Heart right ventricle (tissue), 16 donors: ENCODE measurements around the gene RHBDL1. TPM values are rescaled to one million over a fixed set of nuclear protein-coding genes. Genes with fewer than 3 reads are reported as not detected.

Source experiments
- ATAC-seq, 8 donors: fragments of 200-7000 bp; cut with Tn5 transposase; one replicate each; pipeline ENCODE4 v1.9.1; 2020; ENCODE audit warnings: mild to moderate bottlenecking in 8 of 8, moderate library complexity in 8 of 8, moderate number of reproducible peaks in 1 of 8
- DNase-seq, 2 donors: peaks; one replicate each; pipeline ENCODE4 v3.0.0-alpha.2; 2020
- H3K27ac ChIP-seq, 10 donors: fragments of 200-600 bp; sonication (generic) in 2 of 10; one replicate each; pipeline versions ENCODE4 v1.5.0 to v1.8.0; 2020 to 2022; ENCODE audit warnings: mild to moderate bottlenecking in 3 of 10
- H3K27me3 ChIP-seq, 7 donors: fragments of 200-600 bp; one replicate each; pipeline ENCODE4 v1.8.0; 2021 to 2022; ENCODE audit warnings: mild to moderate bottlenecking in 2 of 7
- H3K36me3 ChIP-seq, 9 donors: fragments of 200-600 bp; sonication (generic) in 1 of 9; one replicate each; pipeline versions ENCODE4 v1.5.0 to v1.8.0; 2020 to 2022; ENCODE audit warnings: mild to moderate bottlenecking in 2 of 9
- H3K4me1 ChIP-seq, 9 donors: fragments of 200-600 bp; sonication (generic) in 1 of 9; one replicate each; pipeline versions ENCODE4 v1.5.0 to v1.8.0; 2020 to 2022; ENCODE audit warnings: mild to moderate bottlenecking in 4 of 9
- H3K4me3 ChIP-seq, 10 donors: fragments of 200-600 bp; sonication (generic) in 2 of 10; one replicate each; pipeline versions ENCODE4 v1.5.0 to v1.8.0; 2020 to 2022; ENCODE audit warnings: mild to moderate bottlenecking in 7 of 10, moderate library complexity in 2 of 10
- H3K9me3 ChIP-seq, 11 donors: fragments of 200-600 bp in 10 of 11; sonication (generic) in 2 of 11; one replicate each; pipeline versions ENCODE4 v1.5.0 to v1.8.0; 2013 to 2022; ENCODE audit warnings: mild to moderate bottlenecking in 2 of 11, control low read depth in 1 of 11, moderate library complexity in 1 of 11
- WGBS, 2 donors: extraction: QIAGEN DNeasy Blood & Tissue Kit; methylation state at CpG; one replicate each; pipeline ENCODE4 v1.1.7; 2013; ENCODE audit warnings: inconsistent platforms in 1 of 2; 5-methylcytosine and 5-hydroxymethylcytosine counted together
- intact Hi-C, 10 donors: fragments of 100-400 bp; cut with DNase I; formaldehyde crosslinking; loops; one replicate each; pipeline versions ENCODE4 v1.11.1 to v1.14.2; 2022
- polyA plus RNA-seq, 2 donors: library from polyadenylated mRNA; stranded (reverse); fragments of 200-250 nt; gene quantifications; one replicate each; pipeline ENCODE4 v1.2.3, GENCODE V29; 2013
- total RNA-seq, 10 donors: library from RNA; stranded (reverse); fragmentation: NEBNext Ultra II Directional in 3 of 10; extraction: Animal tissue kit (Norgen Biotek cat#: 25700) in 3 of 10; gene quantifications; one replicate each; pipeline versions ENCODE4 v1.2.1 to v1.2.4, GENCODE V29; 2021 to 2023
- TF ChIP-seq, protein P1 (sequence below), 9 donors: fragments of 200-600 bp; sonication (generic) in 2 of 9; IDR thresholded peaks; one replicate each; pipeline versions ENCODE4 v1.5.0 to v1.8.0; 2021 to 2022; ENCODE audit warnings: antibody characterized with exemption in 9 of 9, mild to moderate bottlenecking in 5 of 9, moderate library complexity in 1 of 9
- donor health status: Arrhythmogenic right ventricular cardiomyopathy.
- donor health status: ischemic (EF 13 %, LVEDD 7.1; RV severe dilation, severe dysfunction).
- donor health status: healthy with polysubstance abuse.
- donor health status: DM: no; HTN: yes; CAD: no.
- donor health status: DM: no; HTN: no; CAD: no.
- donor health status: ischemic (EF 25% LVEDD 6.9; RV normal size, moderate dysfunction).
- donor health status: ischemic (EF 25% LVEDD 5.7; RV mildly dilated, moderate dysfunction).
- donor health status: healthy.
- donor health status: DM: yes; HTN: yes; CAD: no.
- donor health status: Ischemic cardiomyopathy.
- donor health status: ischemic (EF 35%, LVEDD 5.7; RV mildly dilated, moderate dysfunction).
- donor health status: nonischemic (EF 11% LVEDD 7.7; RV severe dilation, severe dysfunction).
- donor health status: DM: yes; HTN: yes; CAD: no.
- donor health status: PGD.
- donor health status: ischemic (EF 29% LVEDD 5.4; RV normal size, mild dysfunction).
- donor health status: nonischemic (EF 23%, LVEDD 6.1; RV moderate dilation, normal function).

Gene RHBDL1
- total and polyA plus RNA-seq, 12 donors = 0.90 to 7.4 (median 2.1) TPM

DNA sequence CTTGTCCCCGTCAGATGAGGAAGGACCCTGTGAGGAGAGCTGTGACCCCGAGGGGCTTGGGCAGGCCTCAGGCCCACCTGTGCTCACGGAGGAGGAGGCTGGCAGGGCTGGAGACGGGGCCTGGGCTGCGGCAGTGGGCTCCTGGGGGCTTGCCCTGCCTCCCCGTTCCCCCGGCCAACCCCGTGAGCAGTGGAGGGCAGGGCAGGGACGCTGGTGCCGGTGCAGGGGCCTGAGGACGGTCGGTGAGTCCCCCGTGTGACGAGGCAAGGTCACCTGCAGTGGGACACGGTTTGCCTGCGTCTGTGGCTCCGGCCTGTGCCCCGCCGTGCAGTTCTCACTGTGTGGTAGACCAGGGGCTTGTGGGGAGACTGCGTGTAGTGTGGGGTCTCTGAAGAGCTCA is 15.9 kb upstream of the RHBDL1 start:
- WGBS, 2 donors = 89 to 90% methylated on average over 19 to 20 of the region's 20 CpGs

DNA sequence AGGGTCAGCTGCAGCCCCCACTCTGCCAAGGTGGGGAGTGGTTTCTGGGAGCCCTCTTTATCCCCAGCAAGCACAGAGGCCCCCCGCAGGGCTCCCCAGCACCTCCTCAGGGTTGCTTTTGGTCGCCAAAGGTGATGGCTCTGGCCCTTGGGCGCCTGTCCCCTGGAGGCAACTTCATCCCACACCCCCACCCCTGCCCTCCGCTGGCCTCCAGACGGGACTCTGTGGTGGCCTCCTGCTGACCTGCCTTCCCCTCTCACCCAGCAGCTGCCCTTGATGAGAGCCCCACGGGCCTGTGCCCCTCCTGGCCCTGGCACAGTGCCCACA is 15.4 kb upstream of the RHBDL1 start:
- H3K9me3 ChIP-seq = no peaks in the 10 kb centered on the region
- H3K4me1 ChIP-seq = peaks cover 0 to 16% (median 12%) of the 10 kb centered on the region in 9 donors
- H3K36me3 ChIP-seq = peaks cover 0 to 40% (median 0%) of the 10 kb centered on the region in 9 donors
- WGBS, 2 donors = 63 to 64% methylated on average over 6 of the region's 6 CpGs
- ATAC-seq = peak in 2 of 8 donors; percentile 0 to 1
- TF ChIP-seq, protein P1, sequence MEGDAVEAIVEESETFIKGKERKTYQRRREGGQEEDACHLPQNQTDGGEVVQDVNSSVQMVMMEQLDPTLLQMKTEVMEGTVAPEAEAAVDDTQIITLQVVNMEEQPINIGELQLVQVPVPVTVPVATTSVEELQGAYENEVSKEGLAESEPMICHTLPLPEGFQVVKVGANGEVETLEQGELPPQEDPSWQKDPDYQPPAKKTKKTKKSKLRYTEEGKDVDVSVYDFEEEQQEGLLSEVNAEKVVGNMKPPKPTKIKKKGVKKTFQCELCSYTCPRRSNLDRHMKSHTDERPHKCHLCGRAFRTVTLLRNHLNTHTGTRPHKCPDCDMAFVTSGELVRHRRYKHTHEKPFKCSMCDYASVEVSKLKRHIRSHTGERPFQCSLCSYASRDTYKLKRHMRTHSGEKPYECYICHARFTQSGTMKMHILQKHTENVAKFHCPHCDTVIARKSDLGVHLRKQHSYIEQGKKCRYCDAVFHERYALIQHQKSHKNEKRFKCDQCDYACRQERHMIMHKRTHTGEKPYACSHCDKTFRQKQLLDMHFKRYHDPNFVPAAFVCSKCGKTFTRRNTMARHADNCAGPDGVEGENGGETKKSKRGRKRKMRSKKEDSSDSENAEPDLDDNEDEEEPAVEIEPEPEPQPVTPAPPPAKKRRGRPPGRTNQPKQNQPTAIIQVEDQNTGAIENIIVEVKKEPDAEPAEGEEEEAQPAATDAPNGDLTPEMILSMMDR (IDR thresholded peaks at IDR 0.05) = no peak
- DNase-seq = no peak
- H3K27ac ChIP-seq = peak overlapping the region in 7 of 10 donors; percentile 22 to 77 (median 57)
- intact Hi-C loops = loop anchor here in 7 of 10 donors (5.0 to 10.0 kb wide), 4 partner anchors 73 to 83 kb away; no protein-coding TSS in a partner anchor
- H3K27me3 ChIP-seq = no peaks in the 10 kb centered on the region
- peak overlapping the region in 5 of 10 donors; percentile 31 to 45 (median 39) for H3K4me3 ChIP-seq

More for the DNA sequence above, 15.9 kb upstream of the RHBDL1 start:
- Histone ChIP-seq H3K36me3 (peaks cover 0 to 44% (median 0%) of the 10 kb centered on the region in 9 donors), H3K27me3 (no peaks in the 10 kb centered on the region), H3K9me3 (no peaks in the 10 kb centered on the region), H3K4me3 (no peak overlapping the region), H3K27ac (no peak overlapping the region), H3K4me1 (peaks cover 0 to 16% (median 12%) of the 10 kb centered on the region in 9 donors)
- TF ChIP-seq, protein P1 (IDR thresholded peaks at IDR 0.05) = no peak
- DNase-seq = no peak
- intact Hi-C loops = loop anchor here in 9 of 10 donors (5.0 to 10.0 kb wide), 4 partner anchors 72 to 82 kb away; no protein-coding TSS in a partner anchor
- peak in 2 of 8 donors; percentile 0 to 2 for ATAC-seq

DNA sequence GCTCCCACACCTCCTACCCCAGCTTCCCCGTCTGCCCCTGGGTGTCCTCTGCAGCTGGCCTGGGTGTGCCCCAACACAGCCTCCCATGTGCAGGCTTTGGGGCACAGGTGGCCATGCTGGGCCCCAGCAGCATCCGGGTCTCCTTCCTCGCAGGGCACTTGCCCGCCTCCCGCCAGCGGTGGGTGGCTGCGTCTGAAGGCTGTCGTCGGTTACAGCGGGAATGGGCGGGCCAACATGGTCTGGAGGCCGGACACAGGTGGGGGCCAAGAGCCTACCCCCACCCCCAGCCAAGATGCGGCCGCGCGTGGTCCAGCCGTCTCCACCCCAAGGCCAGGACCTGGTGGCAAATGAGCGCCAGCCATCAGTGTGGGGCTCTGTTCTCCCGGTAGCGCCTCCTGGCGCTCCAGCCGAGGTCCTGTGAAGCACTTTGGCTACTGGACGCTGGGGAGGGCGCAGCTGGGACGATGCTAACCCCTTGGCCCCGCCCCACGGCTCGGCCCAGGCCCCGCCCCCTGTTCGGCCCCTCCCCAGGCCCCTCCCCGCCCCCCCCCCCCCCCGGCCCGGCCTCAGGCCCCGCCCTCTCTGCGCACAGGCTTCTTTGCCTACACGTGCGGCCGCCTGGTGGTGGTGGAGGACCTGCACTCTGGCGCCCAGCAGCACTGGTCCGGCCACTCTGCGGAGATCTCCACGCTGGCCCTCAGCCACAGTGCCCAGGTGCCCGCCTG is 14.8 kb upstream of the RHBDL1 start:
- peak; percentile 87 to 89 for DNase-seq
- no peaks in the 10 kb centered on the region for H3K9me3 ChIP-seq
- H3K27ac ChIP-seq = peak overlapping the region in 9 of 10 donors; percentile 35 to 77 (median 64)
- peak overlapping the region in 6 of 10 donors; percentile 31 to 45 (median 40) for H3K4me3 ChIP-seq
- TF ChIP-seq, protein P1 (IDR thresholded peaks at IDR 0.05) = peak; percentile 20 to 79 (median 63)
- H3K4me1 ChIP-seq = peaks cover 0 to 16% (median 12%) of the 10 kb centered on the region in 9 donors
- H3K27me3 ChIP-seq = no peaks in the 10 kb centered on the region
- ATAC-seq = peak; percentile 74 to 92 (median 86)
- intact Hi-C loops = loop anchor here in 7 of 10 donors (5.0 to 10.0 kb wide), 4 partner anchors 73 to 83 kb away; no protein-coding TSS in a partner anchor
- peaks cover 0 to 35% (median 0%) of the 10 kb centered on the region in 9 donors for H3K36me3 ChIP-seq
- WGBS, 2 donors = 19% methylated on average over 31 to 37 of the region's 43 CpGs

DNA sequence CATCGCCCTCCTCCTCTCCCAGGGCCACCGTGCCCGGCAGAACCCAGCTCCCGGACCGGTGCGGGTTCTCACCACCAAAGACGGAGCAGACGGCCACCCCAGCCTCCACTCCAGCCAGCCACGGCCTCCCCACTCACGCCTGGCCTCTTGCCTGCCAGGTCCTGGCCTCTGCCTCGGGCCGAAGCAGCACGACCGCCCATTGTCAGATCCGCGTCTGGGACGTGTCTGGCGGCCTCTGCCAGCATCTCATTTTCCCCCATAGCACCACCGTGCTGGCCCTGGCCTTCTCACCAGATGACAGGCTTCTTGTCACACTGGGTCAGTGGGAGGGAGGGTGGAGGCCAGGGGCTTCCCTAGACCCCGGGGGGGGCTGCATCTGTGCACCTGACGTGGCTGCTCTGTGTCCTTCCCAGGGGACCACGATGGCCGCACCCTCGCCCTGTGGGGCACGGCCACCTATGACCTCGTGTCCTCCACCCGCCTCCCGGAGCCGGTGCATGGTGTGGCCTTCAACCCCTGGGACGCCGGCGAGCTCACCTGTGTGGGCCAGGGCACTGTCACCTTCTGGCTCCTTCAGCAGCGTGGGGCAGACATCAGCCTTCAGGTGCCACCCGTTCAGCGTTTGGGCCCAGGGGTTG is 14.2 kb upstream of the RHBDL1 start:
- intact Hi-C loops = loop anchor here in 7 of 10 donors (5.0 to 10.0 kb wide), 4 partner anchors 74 to 84 kb away; no protein-coding TSS in a partner anchor
- H3K27me3 ChIP-seq = no peaks in the 10 kb centered on the region
- DNase-seq = no peak
- peaks cover 0 to 28% (median 0%) of the 10 kb centered on the region in 9 donors for H3K36me3 ChIP-seq
- TF ChIP-seq, protein P1 (IDR thresholded peaks at IDR 0.05) = no peak
- H3K27ac ChIP-seq = peak overlapping the region in 8 of 10 donors; percentile 41 to 71 (median 56)
- peak overlapping the region in 1 of 10 donors; percentile 14 for H3K4me3 ChIP-seq
- WGBS, 2 donors = 59 to 60% methylated on average over 34 to 35 of the region's 35 CpGs
- peak in 7 of 8 donors; percentile 0 to 24 (median 2) for ATAC-seq
- peaks cover 0 to 16% (median 12%) of the 10 kb centered on the region in 9 donors for H3K4me1 ChIP-seq
- no peaks in the 10 kb centered on the region for H3K9me3 ChIP-seq
